Adrenal gland (tissue), 5 donors: ENCODE measurements around the gene SERPINE1.

Experiments used
- CTCF ChIP-seq, 6 experiments: fragments of 450-650 bp in 4 of 6; fragments of 200-600 bp in 2 of 6; sonication (generic) in 1 of 6; IDR thresholded peaks; 1 replicate in 5 of 6; 2 replicates in 1 of 6; pipeline versions ENCODE4 v1.5.1 to v1.8.0; 2016 to 2021; ENCODE audit warnings: antibody characterized with exemption in 6 of 6, mild to moderate bottlenecking in 2 of 6, moderate library complexity in 1 of 6
- POLR2A ChIP-seq, 2 donors: fragments of 450-650 bp; IDR thresholded peaks; one replicate each; pipeline ENCODE4 v1.6.1; 2017; ENCODE audit warnings: antibody characterized with exemption in 2 of 2, mild to moderate bottlenecking in 2 of 2, moderate library complexity in 1 of 2
- donor health status: DM: no; HTN: no; CAD: no.

GRCh38 chr7:101094376-101094775, 32.5 kb upstream of the SERPINE1 start:
- TF ChIP-seq POLR2A (IDR thresholded peaks at IDR 0.05) = no peak
- TF ChIP-seq CTCF (IDR thresholded peaks at IDR 0.05) = no peak
